Left ventricle myocardium inferior (tissue), 1 donor: ENCODE data around the gene CPD. TPM values are rescaled to one million over a fixed set of nuclear protein-coding genes. Genes with fewer than 3 reads are reported as not detected.
"Not testable (repeated sequence)": the region's sequence is repeated elsewhere in the genome, so short reads cannot be mapped to it uniquely, and the experiment has no call there.

ENCODE experiments used
- DNase-seq: peaks from one replicate; pipeline ENCODE4 v3.0.0-alpha.2; 2020
- H3K27ac ChIP-seq: fragments of 200-600 bp; replicated peaks from 2 replicates; pipeline ENCODE4 v1.8.0; 2021
- H3K27me3 ChIP-seq: fragments of 200-600 bp; 2 replicates; pipeline ENCODE4 v1.8.0; 2021; ENCODE audit warnings: low read depth
- H3K36me3 ChIP-seq: fragments of 200-600 bp; 2 replicates; pipeline ENCODE4 v1.8.0; 2021
- H3K4me1 ChIP-seq: fragments of 200-600 bp; 2 replicates; pipeline ENCODE4 v1.8.0; 2021
- H3K4me3 ChIP-seq: fragments of 200-600 bp; 2 replicates; pipeline ENCODE4 v1.8.0; 2021; ENCODE audit warnings: mild to moderate bottlenecking, moderate library complexity
- H3K9me3 ChIP-seq: fragments of 200-600 bp; replicated peaks from 2 replicates; pipeline ENCODE4 v1.8.0; 2021
- intact Hi-C: fragments of 100-400 bp; cut with micrococcal nuclease; formaldehyde crosslinking; loops from one replicate; pipeline ENCODE4 v1.11.0; 2022
- total RNA-seq: library from RNA; stranded (reverse); fragmentation: NEBNext Ultra II Directional; extraction: Animal tissue kit (Norgen Biotek cat#: 25700); gene quantifications from one replicate; pipeline ENCODE4 v1.2.1, GENCODE V29; 2021
- TF ChIP-seq, protein P1 (sequence below): fragments of 200-600 bp; IDR thresholded peaks from 2 replicates; pipeline ENCODE4 v1.8.0; 2021; ENCODE audit warnings: antibody characterized with exemption, mild to moderate bottlenecking, borderline replicate concordance
- donor health status: DM: no; HTN: yes; CAD: no; lungs with severe emphysema.

Gene CPD
- total RNA-seq, 1 donor from 2014 or later = 19.3 TPM

DNA sequence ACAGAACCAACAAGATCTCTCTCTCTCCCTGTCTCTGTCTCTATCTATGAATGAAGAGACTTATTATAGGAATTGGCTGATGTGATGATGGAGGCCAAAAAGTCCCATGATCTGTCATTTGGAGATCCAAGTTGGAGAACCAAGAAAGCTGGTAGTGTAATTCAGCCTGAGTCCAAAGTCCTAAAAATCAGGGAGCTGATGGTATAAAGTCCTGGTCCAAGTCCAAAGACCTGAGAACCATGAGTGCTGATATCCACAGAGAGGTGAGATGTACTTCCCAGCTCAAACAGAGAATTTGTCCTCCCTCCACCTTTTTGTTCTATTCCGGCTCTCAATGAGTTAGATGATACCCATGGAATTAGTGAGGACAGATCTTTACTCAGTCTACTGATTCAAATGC, 29.5 kb upstream of the CPD start:
- no peak overlapping the region for H3K4me3 ChIP-seq
- intact Hi-C loops = no loop called here
- DNase-seq = no peak
- no peak overlapping the region for H3K27ac ChIP-seq
- H3K27me3 ChIP-seq = no peaks in the 10 kb centered on the region
- H3K36me3 ChIP-seq = no peaks in the 10 kb centered on the region
- peaks cover 3% of the 10 kb centered on the region for H3K9me3 ChIP-seq
- TF ChIP-seq, protein P1, sequence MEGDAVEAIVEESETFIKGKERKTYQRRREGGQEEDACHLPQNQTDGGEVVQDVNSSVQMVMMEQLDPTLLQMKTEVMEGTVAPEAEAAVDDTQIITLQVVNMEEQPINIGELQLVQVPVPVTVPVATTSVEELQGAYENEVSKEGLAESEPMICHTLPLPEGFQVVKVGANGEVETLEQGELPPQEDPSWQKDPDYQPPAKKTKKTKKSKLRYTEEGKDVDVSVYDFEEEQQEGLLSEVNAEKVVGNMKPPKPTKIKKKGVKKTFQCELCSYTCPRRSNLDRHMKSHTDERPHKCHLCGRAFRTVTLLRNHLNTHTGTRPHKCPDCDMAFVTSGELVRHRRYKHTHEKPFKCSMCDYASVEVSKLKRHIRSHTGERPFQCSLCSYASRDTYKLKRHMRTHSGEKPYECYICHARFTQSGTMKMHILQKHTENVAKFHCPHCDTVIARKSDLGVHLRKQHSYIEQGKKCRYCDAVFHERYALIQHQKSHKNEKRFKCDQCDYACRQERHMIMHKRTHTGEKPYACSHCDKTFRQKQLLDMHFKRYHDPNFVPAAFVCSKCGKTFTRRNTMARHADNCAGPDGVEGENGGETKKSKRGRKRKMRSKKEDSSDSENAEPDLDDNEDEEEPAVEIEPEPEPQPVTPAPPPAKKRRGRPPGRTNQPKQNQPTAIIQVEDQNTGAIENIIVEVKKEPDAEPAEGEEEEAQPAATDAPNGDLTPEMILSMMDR = no peak
- H3K4me1 ChIP-seq = peaks cover 18% of the 10 kb centered on the region

DNA sequence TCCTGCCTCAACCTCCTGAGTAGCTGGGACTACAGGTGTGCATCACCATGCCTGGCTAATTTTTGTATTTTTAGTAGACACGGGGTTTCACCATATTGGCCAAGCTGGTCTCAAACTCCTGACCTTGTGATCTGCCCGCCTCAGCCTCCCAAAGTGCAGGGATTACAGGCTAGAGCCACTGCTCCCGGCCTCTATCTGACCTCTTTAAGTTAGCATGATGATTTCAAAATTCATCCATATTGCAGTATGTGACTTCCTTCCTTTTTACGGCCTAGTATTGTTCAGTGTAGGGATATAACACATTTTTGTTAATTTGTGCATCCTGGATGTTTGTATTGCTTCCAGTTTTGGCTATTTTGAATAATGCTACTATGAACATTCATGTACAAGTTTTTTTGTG, 27.5 kb upstream of the CPD start:
- intact Hi-C loops, H3K27me3 ChIP-seq, DNase-seq, H3K4me1 ChIP-seq, H3K36me3 ChIP-seq, H3K9me3 ChIP-seq, H3K27ac ChIP-seq, H3K4me3 ChIP-seq: not testable (repeated sequence)

DNA sequence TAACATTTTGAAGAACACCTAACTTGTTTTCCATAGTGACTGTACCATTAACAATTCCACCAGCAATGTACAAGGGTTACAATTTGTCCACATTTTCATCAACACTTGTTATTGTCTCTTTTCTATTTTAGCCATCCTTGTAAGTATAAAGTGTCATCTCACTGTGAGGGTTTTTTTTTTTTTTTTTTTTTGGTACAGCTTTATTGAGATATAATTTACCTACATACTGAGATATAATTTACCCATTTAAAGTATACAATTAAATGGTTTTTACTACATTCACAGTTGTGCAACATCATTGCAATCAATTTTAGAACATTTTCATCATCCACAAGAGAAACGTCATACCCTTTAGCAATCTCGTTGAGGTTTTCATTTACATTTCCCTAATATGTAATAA, 27.0 kb upstream of the CPD start:
- TF ChIP-seq, protein P1 = no peak
- Histone ChIP-seq H3K4me3 (no peak overlapping the region), H3K36me3 (no peaks in the 10 kb centered on the region), H3K4me1 (no peaks in the 10 kb centered on the region), H3K9me3 (peaks cover 3% of the 10 kb centered on the region), H3K27ac (no peak overlapping the region), H3K27me3 (no peaks in the 10 kb centered on the region)
- DNase-seq = no peak
- intact Hi-C loops = no loop called here

DNA sequence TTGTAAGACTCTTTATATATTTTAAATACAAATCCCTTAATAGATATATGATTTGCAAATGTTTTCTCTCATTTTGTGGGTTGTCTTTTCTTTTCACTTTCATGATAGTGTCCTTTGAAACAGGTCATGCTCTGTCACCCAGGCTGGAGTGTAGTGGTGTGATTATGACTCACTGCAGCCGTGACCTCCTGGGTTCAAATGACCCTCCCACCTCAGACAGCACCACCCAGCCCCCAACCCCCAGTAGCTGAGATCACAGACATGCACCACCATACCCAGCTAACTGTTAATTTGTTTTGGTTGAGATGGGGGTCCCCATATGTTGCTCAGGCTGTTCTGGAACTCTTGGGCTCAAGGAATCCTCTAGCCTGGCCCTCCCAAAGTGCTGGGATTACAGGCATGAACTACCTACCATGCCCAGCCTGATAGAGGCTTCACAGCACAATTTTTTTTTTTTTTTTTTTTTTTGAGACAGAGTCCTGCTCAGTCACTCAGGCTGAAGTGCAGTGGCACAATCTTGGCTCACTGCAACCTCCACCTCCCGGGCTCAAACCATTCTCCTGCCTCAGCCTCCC, 26.4 kb upstream of the CPD start:
- TF ChIP-seq, protein P1 = no peak
- no peaks in the 10 kb centered on the region for H3K27me3 ChIP-seq
- no peaks in the 10 kb centered on the region for H3K36me3 ChIP-seq
- no peak for DNase-seq
- intact Hi-C loops = no loop called here
- H3K4me1 ChIP-seq = no peaks in the 10 kb centered on the region
- H3K27ac ChIP-seq = no peak overlapping the region
- no peak overlapping the region for H3K4me3 ChIP-seq
- peaks cover 3% of the 10 kb centered on the region for H3K9me3 ChIP-seq

DNA sequence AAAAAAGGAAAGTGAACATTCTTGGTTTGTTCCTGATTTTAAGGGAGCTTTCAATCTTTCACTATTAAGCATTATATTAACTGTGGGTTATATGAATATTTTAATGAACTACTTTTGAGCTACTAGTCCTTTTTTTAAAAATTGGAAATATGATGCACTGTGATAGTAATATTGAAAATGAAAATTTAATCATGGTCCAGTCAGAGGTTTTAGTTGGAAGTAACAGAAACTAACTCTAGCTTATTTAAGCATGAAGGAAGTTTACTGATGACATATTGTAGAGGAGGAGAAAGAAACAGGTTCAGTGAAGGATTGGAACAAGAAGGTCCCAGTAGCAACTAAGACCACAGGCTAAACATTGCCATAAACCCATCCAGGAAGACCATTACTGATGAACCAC, 24.0 kb upstream of the CPD start:
- Histone ChIP-seq H3K9me3 (peaks cover 3% of the 10 kb centered on the region), H3K27ac (no peak overlapping the region), H3K27me3 (no peaks in the 10 kb centered on the region), H3K4me1 (no peaks in the 10 kb centered on the region), H3K4me3 (no peak overlapping the region), H3K36me3 (no peaks in the 10 kb centered on the region)
- no peak for DNase-seq
- TF ChIP-seq, protein P1 = no peak
- intact Hi-C loops = no loop called here

DNA sequence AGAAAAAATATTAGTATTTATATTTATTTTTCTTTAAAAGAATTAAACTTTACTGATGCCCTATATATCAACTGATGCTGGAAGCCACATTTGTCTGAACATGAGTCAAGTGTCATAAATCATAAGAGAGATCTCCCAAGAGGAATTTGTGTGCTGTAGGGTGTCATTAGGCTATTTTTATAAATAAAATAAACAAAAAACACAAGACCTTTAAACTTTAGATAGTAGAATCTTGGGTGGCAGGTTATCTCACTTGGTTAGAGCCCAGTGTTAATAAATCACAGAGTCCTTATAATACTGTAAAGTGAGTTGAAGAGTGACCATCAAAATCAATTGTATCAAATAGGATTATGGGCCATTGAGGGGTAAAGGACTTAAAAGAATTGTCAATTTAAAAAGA, 21.3 kb upstream of the CPD start:
- TF ChIP-seq, protein P1 = no peak
- DNase-seq = no peak
- no peak overlapping the region for H3K27ac ChIP-seq
- peaks cover 2% of the 10 kb centered on the region for H3K27me3 ChIP-seq
- intact Hi-C loops = no loop called here
- H3K36me3 ChIP-seq = no peaks in the 10 kb centered on the region
- no peaks in the 10 kb centered on the region for H3K4me1 ChIP-seq
- no peak overlapping the region for H3K4me3 ChIP-seq
- H3K9me3 ChIP-seq = peaks cover 22% of the 10 kb centered on the region
